GM23338 (cell line): ENCODE results near the gene CAMTA1. TPM values are rescaled to one million over a fixed set of nuclear protein-coding genes. Genes with fewer than 3 reads are reported as not detected.

Experiments
- ATAC-seq: fragments of 200-7000 bp; cut with Tn5 transposase; 3 replicates; pipeline ENCODE4 v1.9.1; 2020
- DNase-seq: peaks from one replicate; pipeline ENCODE4 v3.0.0-alpha.2; 2015; ENCODE audit warnings: low spot score
- H2AFZ ChIP-seq: fragments of 200-600 bp; sonication (generic); 2 replicates; pipeline ENCODE4 v1.8.0; 2016; ENCODE audit warnings: antibody characterized with exemption, mild to moderate bottlenecking, moderate library complexity
- H3F3A ChIP-seq: fragments of 200-600 bp; sonication (generic); replicated peaks from 2 replicates; pipeline ENCODE4 v1.8.0; 2017; ENCODE audit warnings: antibody characterized with exemption, mixed run types, low read depth
- H3K27ac ChIP-seq: fragments of 200-600 bp; sonication (generic); 2 replicates; pipeline ENCODE4 v1.6.1; 2016; ENCODE audit warnings: low read depth
- H3K27me3 ChIP-seq: fragments of 200-600 bp; sonication (generic); 2 replicates; pipeline ENCODE4 v1.8.0; 2016; ENCODE audit warnings: mild to moderate bottlenecking, mixed run types, moderate library complexity; ENCODE audit not compliant: insufficient read depth
- H3K36me3 ChIP-seq: fragments of 200-600 bp; sonication (generic); 2 replicates; pipeline ENCODE4 v1.8.0; 2016; ENCODE audit warnings: mild to moderate bottlenecking; ENCODE audit not compliant: insufficient read depth
- H3K4me1 ChIP-seq: fragments of 200-600 bp; sonication (generic); 2 replicates; pipeline ENCODE4 v1.8.0; 2016; ENCODE audit warnings: mild to moderate bottlenecking, moderate library complexity; ENCODE audit not compliant: insufficient read depth
- H3K4me2 ChIP-seq: fragments of 200-600 bp; sonication (generic); 2 replicates; pipeline ENCODE4 v1.7.1; 2017; ENCODE audit warnings: mixed run types
- H3K4me3 ChIP-seq: fragments of 200-600 bp; sonication (generic); 2 replicates; pipeline ENCODE4 v1.6.1; 2016; ENCODE audit warnings: mixed run types
- H3K79me2 ChIP-seq: fragments of 200-600 bp; sonication (generic); replicated peaks from 2 replicates; pipeline ENCODE4 v1.8.0; 2017; ENCODE audit warnings: mild to moderate bottlenecking; ENCODE audit not compliant: insufficient read depth
- H3K9me2 ChIP-seq: fragments of 200-600 bp; sonication (generic); 2 replicates; pipeline ENCODE4 v1.8.0; 2017; ENCODE audit not compliant: insufficient read depth
- H4K20me1 ChIP-seq: fragments of 200-600 bp; sonication (generic); replicated peaks from 2 replicates; pipeline ENCODE4 v1.8.0; 2017; ENCODE audit warnings: mild to moderate bottlenecking; ENCODE audit not compliant: insufficient read depth
- H3K27ac Mint-ChIP-seq: 2 replicates; pipeline ENCODE4 v1.8.0; 2020; ENCODE audit warnings: inconsistent platforms, mild to moderate bottlenecking, moderate library complexity, mixed read lengths
- H3K27me3 Mint-ChIP-seq: 3 replicates; pipeline ENCODE4 v1.8.0; 2022; ENCODE audit warnings: low read depth, mild to moderate bottlenecking, moderate library complexity, mixed read lengths, inconsistent platforms; ENCODE audit not compliant: insufficient read depth, poor library complexity
- H3K36me3 Mint-ChIP-seq: 3 replicates; pipeline ENCODE4 v1.8.0; 2021; ENCODE audit warnings: low read depth, mild to moderate bottlenecking, inconsistent platforms, moderate library complexity, mixed read lengths
- H3K4me1 Mint-ChIP-seq: 3 replicates; pipeline ENCODE4 v1.8.0; 2020; ENCODE audit warnings: mild to moderate bottlenecking, inconsistent platforms, mixed read lengths
- H3K4me3 Mint-ChIP-seq: 3 replicates; pipeline ENCODE4 v1.8.0; 2021; ENCODE audit warnings: moderate library complexity, mild to moderate bottlenecking, inconsistent platforms, mixed read lengths
- H3K9me3 Mint-ChIP-seq: 3 replicates; pipeline ENCODE4 v1.8.0; 2020; ENCODE audit warnings: moderate library complexity, mild to moderate bottlenecking, inconsistent platforms, mixed read lengths
- CREB1 ChIP-seq: fragments of 250-450 bp; sonication (Bioruptor Pico); IDR thresholded peaks from 2 replicates; pipeline ENCODE4 v1.5.0; 2020; ENCODE audit warnings: low read depth, mild to moderate bottlenecking, moderate library complexity
- CTCF ChIP-seq, 2 experiments: fragments of 200-600 bp in 1 of 2; sonication (generic) in 1 of 2; conservative IDR thresholded peaks; 2 replicates each; pipeline versions ENCODE4 v1.5.1 to v1.6.1; 2016 to 2017; ENCODE audit warnings: antibody characterized with exemption in 2 of 2, low read depth in 2 of 2, mild to moderate bottlenecking in 2 of 2, moderate library complexity in 1 of 2
- ETS1 ChIP-seq: IDR thresholded peaks from 2 replicates; pipeline ENCODE4 v1.6.1; 2016; ENCODE audit warnings: antibody characterized with exemption
- EZH2 ChIP-seq: fragments of 200-600 bp; sonication (generic); IDR thresholded peaks from one replicate; pipeline ENCODE4 v1.8.0; 2017; ENCODE audit warnings: antibody characterized with exemption, mild to moderate bottlenecking, low read depth; ENCODE audit not compliant: unreplicated experiment
- EZH2phosphoT487 ChIP-seq: fragments of 200-600 bp; sonication (generic); IDR thresholded peaks from one replicate; pipeline ENCODE4 v1.8.1; 2018; ENCODE audit warnings: antibody characterized with exemption; ENCODE audit not compliant: unreplicated experiment
- JUNB ChIP-seq: IDR thresholded peaks from one replicate; pipeline ENCODE4 v1.6.1; 2016; ENCODE audit warnings: antibody characterized with exemption; ENCODE audit not compliant: unreplicated experiment
- NANOG ChIP-seq: IDR thresholded peaks from 2 replicates; pipeline ENCODE4 v1.6.1; 2016; ENCODE audit warnings: antibody characterized with exemption, borderline replicate concordance
- POLR2AphosphoS5 ChIP-seq: IDR thresholded peaks from 2 replicates; pipeline ENCODE4 v1.6.1; 2016; ENCODE audit warnings: antibody characterized with exemption, low read depth
- REST ChIP-seq: IDR thresholded peaks from one replicate; pipeline ENCODE4 v1.6.1; 2018; ENCODE audit warnings: antibody characterized with exemption; ENCODE audit not compliant: unreplicated experiment
- STAT1 ChIP-seq: IDR thresholded peaks from one replicate; pipeline ENCODE4 v1.6.1; 2016; ENCODE audit warnings: antibody characterized with exemption; ENCODE audit not compliant: unreplicated experiment
- ZNF114 ChIP-seq: fragments of 250-450 bp; sonication (Bioruptor Pico); IDR thresholded peaks from 2 replicates; pipeline ENCODE4 v1.5.0; 2020; ENCODE audit warnings: mild to moderate bottlenecking, moderate library complexity
- ZNF331 ChIP-seq: fragments of 250-450 bp; sonication (Bioruptor Pico); IDR thresholded peaks from 2 replicates; pipeline ENCODE4 v1.5.0; 2020; ENCODE audit warnings: low read depth, mild to moderate bottlenecking, moderate library complexity
- ZNF462 ChIP-seq: fragments of 250-450 bp; sonication (Bioruptor Pico); IDR thresholded peaks from 2 replicates; pipeline ENCODE4 v1.5.0; 2020; ENCODE audit warnings: mild to moderate bottlenecking, moderate library complexity
- polyA plus RNA-seq: library from polyadenylated mRNA; unstranded; fragments of >200 nt; fragmentation: Nextera tagmentation; extraction: Ambion mirVana; gene quantifications from 2 replicates; pipeline ENCODE4 v1.2.1, GENCODE V29; 2016
- total RNA-seq: library from RNA; depleted of rRNA; stranded (reverse); fragments of >200 nt; shearing (Covaris generic); gene quantifications from 2 replicates; pipeline ENCODE4 v1.2.3, GENCODE V29; 2014

Gene CAMTA1
- total and polyA plus RNA-seq, 2 experiments from 2014 or later: 115 to 519 TPM

GRCh38 chr1:7611421-7612010, 826.3 kb downstream of the CAMTA1 start:
- H3K79me2 ChIP-seq: no peaks in the 10 kb centered on the region
- no peak for DNase-seq
- H4K20me1 ChIP-seq: no peaks in the 10 kb centered on the region; the same call in 1 of the 2 replicates
- H3K4me3 ChIP-seq: no peak overlapping the region
- no peaks in the 10 kb centered on the region for H3K36me3 ChIP-seq
- Mint-ChIP-seq H3K27me3 (peaks cover 13% of the 10 kb centered on the region), H3K27ac (no peak overlapping the region), H3K4me3 (no peak overlapping the region), H3K9me3 (peaks cover 6% of the 10 kb centered on the region), H3K36me3 (0 out of 3 replicates have a peak, but pooled peaks cover under 1% of the 10 kb centered on the region), H3K4me1 (peaks cover 24% of the 10 kb centered on the region)
- ATAC-seq: no peak
- TF ChIP-seq POLR2AphosphoS5 (no peak), REST (no peak), EZH2phosphoT487 (no peak), ZNF114 (no peak), EZH2 (no peak), NANOG (no peak), STAT1 (no peak), CREB1 (no peak), ETS1 (no peak), ZNF331 (no peak), JUNB (no peak), ZNF462 (CRISPR knock-in tag) (no peak), CTCF (conservative IDR thresholded peaks at IDR 0.05; ENCODE audit: low read depth in 2 of 2) (no peak)
- no peak overlapping the region for H2AFZ ChIP-seq
- H3K9me2 ChIP-seq: peaks cover 14% of the 10 kb centered on the region
- no peaks in the 10 kb centered on the region for H3F3A ChIP-seq
- no peak overlapping the region for H3K4me2 ChIP-seq
- no peak overlapping the region for H3K27ac ChIP-seq
- peaks cover 9% of the 10 kb centered on the region; the same call in 1 of the 2 replicates for H3K4me1 ChIP-seq
- H3K27me3 ChIP-seq: no peaks in the 10 kb centered on the region
